ENCODE results near the gene MSI2.

- TF ChIP-seq CTCF (IDR thresholded peaks at IDR 0.05; ENCODE audit: insufficient read depth, low read depth, low read length) (no peak), EZH2 (IDR thresholded peaks at IDR 0.05; ENCODE audit: insufficient read depth, low read length) (no peak)
Measured at GRCh38 chr17:57228911-57229310, 27.4 kb upstream of the MSI2 start.
